Neural cell (in vitro differentiated cells): ENCODE measurements around the gene JAKMIP3. TPM values are rescaled to one million over a fixed set of nuclear protein-coding genes. Genes with fewer than 3 reads are reported as not detected.

Source experiments
- H2AFZ ChIP-seq: fragments of 200-600, 300-800 bp; sonication (generic), shearing (Covaris generic); 2 replicates; pipeline ENCODE4 v1.6.0; 2014; ENCODE audit warnings: low read depth, mild to moderate bottlenecking, antibody characterized with exemption, low read length, moderate library complexity
- H3F3A ChIP-seq: fragments of 200-600 bp; shearing (Covaris generic); 2 replicates; pipeline ENCODE4 v1.6.1; 2016; ENCODE audit warnings: mild to moderate bottlenecking, moderate library complexity, mixed read lengths, antibody characterized with exemption, low read length; ENCODE audit not compliant: insufficient read depth, poor library complexity, severe bottlenecking
- H3K27ac ChIP-seq: fragments of 200-600, 300-800 bp; sonication (generic), shearing (Covaris generic); 2 replicates; pipeline ENCODE4 v1.5.1; 2014; ENCODE audit warnings: mild to moderate bottlenecking, low read length, moderate library complexity
- H3K27me3 ChIP-seq: fragments of 300-800, 200-600 bp; sonication (generic), shearing (Covaris generic); 2 replicates; pipeline ENCODE4 v1.6.0; 2014; ENCODE audit warnings: mild to moderate bottlenecking, low read depth, low read length, moderate library complexity; ENCODE audit not compliant: insufficient read depth
- H3K36me3 ChIP-seq: fragments of 300-800, 200-600 bp; sonication (generic), shearing (Covaris generic); 2 replicates; pipeline ENCODE4 v1.5.1; 2014; ENCODE audit warnings: mild to moderate bottlenecking, antibody characterized with exemption, low read length, moderate library complexity; ENCODE audit not compliant: insufficient read depth
- H3K4me2 ChIP-seq: fragments of 300-800, 200-600 bp; sonication (generic), shearing (Covaris generic); 2 replicates; pipeline ENCODE4 v1.6.0; 2014; ENCODE audit warnings: mild to moderate bottlenecking, low read length
- H3K4me3 ChIP-seq: fragments of 300-800, 200-600 bp; sonication (generic), shearing (Covaris generic); 2 replicates; pipeline ENCODE4 v1.5.1; 2014; ENCODE audit warnings: mild to moderate bottlenecking, low read length, moderate library complexity
- H3K79me2 ChIP-seq: fragments of 200-600 bp; shearing (Covaris generic); replicated peaks from 2 replicates; pipeline ENCODE4 v1.6.0; 2014; ENCODE audit warnings: mild to moderate bottlenecking, low read length, moderate library complexity; ENCODE audit not compliant: insufficient read depth
- H3K9ac ChIP-seq: fragments of 300-800, 200-600 bp; sonication (generic), shearing (Covaris generic); 2 replicates; pipeline ENCODE4 v1.6.1; 2016; ENCODE audit warnings: mild to moderate bottlenecking, low read length, mixed read lengths
- H3K9me2 ChIP-seq: fragments of 200-600 bp; shearing (Covaris generic); 2 replicates; pipeline ENCODE4 v1.6.1; 2016; ENCODE audit warnings: mild to moderate bottlenecking, low read length, mixed read lengths; ENCODE audit not compliant: insufficient read depth
- H3K9me3 ChIP-seq: fragments of 200-600, 300-800 bp; sonication (generic), shearing (Covaris generic); 2 replicates; pipeline ENCODE4 v1.6.1; 2016; ENCODE audit warnings: mild to moderate bottlenecking, mixed run types, low read length, moderate library complexity, mixed read lengths
- H4K20me1 ChIP-seq: fragments of 200-600 bp; shearing (Covaris generic); 2 replicates; pipeline ENCODE4 v1.6.1; 2016; ENCODE audit warnings: mild to moderate bottlenecking, mixed run types; ENCODE audit not compliant: insufficient read depth
- CTCF ChIP-seq: fragments of 450-650 bp; IDR thresholded peaks from 2 replicates; pipeline ENCODE4 v1.5.1; 2014; ENCODE audit warnings: antibody characterized with exemption, mild to moderate bottlenecking, moderate library complexity; ENCODE audit not compliant: poor library complexity, severe bottlenecking
- EP300 ChIP-seq: fragments of 450-650 bp; conservative IDR thresholded peaks from 2 replicates; pipeline ENCODE4 v1.6.1; 2014; ENCODE audit warnings: antibody characterized with exemption, mild to moderate bottlenecking, moderate library complexity; ENCODE audit not compliant: poor library complexity, severe bottlenecking
- EZH2 ChIP-seq: fragments of 200-600, 300-800 bp; shearing (Covaris generic), sonication (generic); IDR thresholded peaks from 2 replicates; pipeline ENCODE4 v1.6.1; 2014; ENCODE audit warnings: antibody characterized with exemption, low read length, borderline replicate concordance, mild to moderate bottlenecking; ENCODE audit not compliant: insufficient read depth, poor library complexity, severe bottlenecking
- MXI1 ChIP-seq: fragments of 450-650 bp; conservative IDR thresholded peaks from 2 replicates; pipeline ENCODE4 v1.6.1; 2014; ENCODE audit warnings: antibody characterized with exemption, mild to moderate bottlenecking; ENCODE audit not compliant: poor library complexity, severe bottlenecking
- POLR2AphosphoS5 ChIP-seq: IDR thresholded peaks from 2 replicates; pipeline ENCODE4 v1.6.1; 2012
- RAD21 ChIP-seq: fragments of 450-650 bp; conservative IDR thresholded peaks from 2 replicates; pipeline ENCODE4 v1.6.1; 2014; ENCODE audit warnings: antibody characterized with exemption, mild to moderate bottlenecking, moderate library complexity
- REST ChIP-seq: IDR thresholded peaks from 2 replicates; pipeline ENCODE4 v1.6.1; 2012; ENCODE audit warnings: borderline replicate concordance
- SMC3 ChIP-seq: fragments of 450-650 bp; conservative IDR thresholded peaks from 2 replicates; pipeline ENCODE4 v1.6.1; 2014; ENCODE audit warnings: antibody characterized with exemption, mild to moderate bottlenecking, moderate library complexity; ENCODE audit not compliant: poor library complexity
- TAF1 ChIP-seq: IDR thresholded peaks from 2 replicates; pipeline ENCODE4 v1.6.1; 2012; ENCODE audit warnings: low read depth
- polyA plus RNA-seq: library from polyadenylated mRNA; depleted of rRNA; stranded (reverse); fragments of >200 nt; gene quantifications from 2 replicates; pipeline ENCODE4 v1.2.3, GENCODE V29; 2014

The JAKMIP3 gene
- polyA plus RNA-seq, 1 donor from 2014 or later: 5.1 TPM

DNA sequence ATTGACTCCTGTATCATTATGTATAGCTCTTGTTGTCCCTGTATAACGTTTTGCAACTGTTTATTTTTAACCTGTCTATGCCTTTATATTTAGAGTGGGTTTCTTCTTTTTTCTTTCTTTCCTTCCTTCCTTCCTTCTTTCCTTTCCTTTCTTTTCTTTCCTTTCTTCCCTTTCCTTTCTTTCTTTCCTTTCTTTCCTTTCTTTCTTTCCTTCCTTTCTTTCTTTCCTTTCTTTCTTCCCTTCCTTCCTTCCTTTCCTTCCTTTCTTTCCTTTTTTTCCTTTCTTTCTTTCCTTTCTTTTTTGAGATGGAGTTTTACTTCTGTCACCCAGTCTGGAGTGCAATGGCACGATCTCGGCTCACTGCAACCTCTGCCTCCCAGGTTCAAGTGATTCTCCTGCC lies 5.9 kb downstream of the JAKMIP3 start:
- Histone ChIP-seq H3K9me3 (no peaks in the 10 kb centered on the region), H3K4me3 (no peak overlapping the region), H3K27ac (no peak overlapping the region), H3K9ac (no peak overlapping the region), H3K9me2 (no peaks in the 10 kb centered on the region), H4K20me1 (no peaks in the 10 kb centered on the region), H3F3A (no peaks in the 10 kb centered on the region), H3K27me3 (no peaks in the 10 kb centered on the region), H3K36me3 (no peaks in the 10 kb centered on the region), H3K79me2 (no peaks in the 10 kb centered on the region), H3K4me2 (no peak overlapping the region), H2AFZ (no peak overlapping the region)
- no peak for TF ChIP-seq RAD21
- no peak for TF ChIP-seq CTCF
- TF ChIP-seq SMC3: no peak
- no peak for TF ChIP-seq MXI1
- TF ChIP-seq POLR2AphosphoS5: no peak
- no peak for TF ChIP-seq REST
- TF ChIP-seq TAF1: no peak
- TF ChIP-seq EZH2: no peak
- no peak for TF ChIP-seq EP300

GRCh38 chr10:132075909-132076577 lies 10.3 kb downstream of the JAKMIP3 start:
- Histone ChIP-seq H3K27ac (no peak overlapping the region), H2AFZ (no peak overlapping the region), H3K27me3 (no peaks in the 10 kb centered on the region), H3K36me3 (no peaks in the 10 kb centered on the region), H3K9me3 (no peaks in the 10 kb centered on the region), H3K9ac (no peak overlapping the region), H3K79me2 (no peaks in the 10 kb centered on the region), H4K20me1 (no peaks in the 10 kb centered on the region), H3K4me2 (no peak overlapping the region), H3K4me3 (no peak overlapping the region), H3F3A (no peaks in the 10 kb centered on the region), H3K9me2 (no peaks in the 10 kb centered on the region)
- TF ChIP-seq TAF1: no peak
- TF ChIP-seq REST: no peak
- TF ChIP-seq EZH2: no peak
- no peak for TF ChIP-seq RAD21
- TF ChIP-seq SMC3: no peak
- no peak for TF ChIP-seq CTCF
- TF ChIP-seq POLR2AphosphoS5: no peak
- no peak for TF ChIP-seq EP300
